ENCODE measurements around the gene JOSD1.

GRCh38 chr22:38750104-38750503, 49.4 kb upstream of the JOSD1 start:
- TF ChIP-seq POLR2A (IDR thresholded peaks at IDR 0.05; ENCODE audit: low read depth, low read length): no peak
- no peak for TF ChIP-seq MYC (IDR thresholded peaks at IDR 0.05; ENCODE audit: insufficient read depth, insufficient read length, insufficient replicate concordance, low read length, severe bottlenecking)
- no peak for TF ChIP-seq ZBTB4 (CRISPR knock-in tag; IDR thresholded peaks at IDR 0.05)
- no peak for TF ChIP-seq ELK1 (IDR thresholded peaks at IDR 0.05; ENCODE audit: low read depth, low read length)
- TF ChIP-seq NFIC (IDR thresholded peaks at IDR 0.05; ENCODE audit: low read depth, low read length): no peak
